DMS153 treated with DMSO at 0.1 percent for 48 hours (cell line): Measurements from ENCODE around the gene ARMS2.

ENCODE experiments used
- DNase-seq: peaks from one replicate; lab custom pipeline; 2025; ENCODE audit not compliant: unreplicated experiment; lab: John Stamatoyannopoulos, UW

Gene ARMS2

GRCh38 chr10:122469848-122470247 lies 15.4 kb downstream of the ARMS2 start:
- DNase-seq: no peak

- DNase-seq: no peak
Observed at GRCh38 chr10:122471531-122472177, 17.2 kb downstream of the ARMS2 start.

- no peak for DNase-seq
Observed at GRCh38 chr10:122473116-122473515, 18.7 kb downstream of the ARMS2 start.

GRCh38 chr10:122474131-122474818 lies 19.8 kb downstream of the ARMS2 start:
- no peak for DNase-seq

GRCh38 chr10:122475100-122475499 lies 20.6 kb downstream of the ARMS2 start:
- no peak for DNase-seq

GRCh38 chr10:122475591-122476332 lies 21.3 kb downstream of the ARMS2 start:
- no peak for DNase-seq

GRCh38 chr10:122476333-122476695 lies 21.9 kb downstream of the ARMS2 start:
- no peak for DNase-seq

GRCh38 chr10:122477436-122477835 lies 23.0 kb downstream of the ARMS2 start:
- no peak for DNase-seq

GRCh38 chr10:122478971-122479370 lies 24.5 kb downstream of the ARMS2 start:
- DNase-seq: no peak

- DNase-seq: no peak
Observed at GRCh38 chr10:122480146-122480833, 25.8 kb downstream of the ARMS2 start.

GRCh38 chr10:122481296-122482056 lies 27.0 kb downstream of the ARMS2 start:
- no peak for DNase-seq

GRCh38 chr10:122484276-122485060 lies 30.0 kb downstream of the ARMS2 start:
- DNase-seq: no peak

- DNase-seq: no peak
Observed at GRCh38 chr10:122485670-122486069, 31.2 kb downstream of the ARMS2 start.

- DNase-seq: no peak
Observed at GRCh38 chr10:122486406-122487080, 32.1 kb downstream of the ARMS2 start.

GRCh38 chr10:122487174-122487765 lies 32.8 kb downstream of the ARMS2 start:
- DNase-seq: peak; percentile 42

- DNase-seq: no peak
Observed at GRCh38 chr10:122490268-122490667, 35.8 kb downstream of the ARMS2 start.

- no peak for DNase-seq
Observed at GRCh38 chr10:122490786-122491680, 36.6 kb downstream of the ARMS2 start.

GRCh38 chr10:122492006-122492405 lies 37.6 kb downstream of the ARMS2 start:
- no peak for DNase-seq
